IPS-NIHi7 (cell line): Measurements from ENCODE around the gene LAMB4.

ENCODE experiments used
- DNase-seq: peaks from one replicate; pipeline ENCODE4 v3.0.0; 2012; ENCODE audit warnings: mixed read lengths; ENCODE audit errors: extremely low spot score

LAMB4 gene

DNA sequence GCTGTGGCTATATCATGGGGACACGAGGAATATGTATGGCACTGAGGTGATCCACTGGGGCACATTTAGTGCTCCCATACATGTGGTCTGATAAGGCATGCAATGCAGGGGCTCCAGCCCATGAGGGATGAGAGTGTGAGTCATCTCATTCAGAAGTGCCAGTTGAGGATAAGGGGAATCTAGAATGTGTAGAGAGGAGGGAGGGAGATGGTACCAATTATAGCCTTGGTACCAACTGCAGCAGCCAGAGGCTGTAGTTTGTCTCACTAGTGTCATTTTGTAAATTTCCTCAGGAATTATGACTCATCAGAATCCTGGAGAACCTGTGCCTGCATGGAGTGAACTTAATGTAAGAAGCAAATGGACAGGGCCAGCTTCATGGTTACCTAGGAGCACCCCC, 46.2 kb downstream of the LAMB4 start:
- no peak for DNase-seq

DNA sequence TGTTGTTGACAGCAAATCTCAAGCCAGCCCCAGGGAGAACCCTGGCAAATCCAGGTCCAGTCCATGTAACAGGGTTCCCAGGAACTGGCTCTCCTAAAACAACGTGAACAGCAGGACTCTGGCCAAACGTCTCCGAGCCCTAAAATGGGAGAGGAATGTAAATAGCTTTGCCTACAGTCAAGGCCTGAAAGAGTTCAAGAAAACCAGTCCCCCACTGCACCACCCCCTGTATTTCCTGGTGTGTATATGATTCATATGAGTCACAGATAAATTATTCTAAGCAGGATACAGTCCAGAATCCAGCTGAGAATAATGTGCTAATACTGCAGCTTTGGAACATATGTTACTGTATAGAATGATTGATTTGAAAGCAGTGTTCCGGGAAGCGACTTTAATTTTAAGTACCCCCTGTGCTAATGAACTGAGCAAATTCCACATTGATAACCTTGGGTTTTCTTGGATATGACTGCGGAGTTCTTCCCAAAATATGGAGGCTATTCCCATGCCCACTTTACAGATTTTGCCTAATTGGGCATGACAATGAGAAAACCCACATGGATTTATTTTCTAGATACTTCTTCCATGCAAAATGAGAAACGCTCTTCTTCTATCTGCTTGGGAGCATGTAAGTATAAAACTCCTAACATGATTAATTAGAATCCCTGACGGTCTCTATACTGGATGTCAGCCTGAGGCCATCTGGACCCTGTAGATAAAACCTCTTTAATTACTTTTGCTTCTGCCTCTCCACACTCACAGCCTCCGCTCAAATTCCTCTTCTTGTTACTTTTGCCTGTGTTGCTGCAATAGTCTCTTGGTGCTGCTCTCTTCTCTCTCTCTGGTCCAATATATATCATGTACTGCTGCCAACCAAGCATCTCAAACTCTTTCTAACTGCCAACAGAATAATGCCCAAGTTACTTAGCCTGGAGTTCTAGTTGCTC, 50.2 kb downstream of the LAMB4 start:
- DNase-seq = no peak

DNA sequence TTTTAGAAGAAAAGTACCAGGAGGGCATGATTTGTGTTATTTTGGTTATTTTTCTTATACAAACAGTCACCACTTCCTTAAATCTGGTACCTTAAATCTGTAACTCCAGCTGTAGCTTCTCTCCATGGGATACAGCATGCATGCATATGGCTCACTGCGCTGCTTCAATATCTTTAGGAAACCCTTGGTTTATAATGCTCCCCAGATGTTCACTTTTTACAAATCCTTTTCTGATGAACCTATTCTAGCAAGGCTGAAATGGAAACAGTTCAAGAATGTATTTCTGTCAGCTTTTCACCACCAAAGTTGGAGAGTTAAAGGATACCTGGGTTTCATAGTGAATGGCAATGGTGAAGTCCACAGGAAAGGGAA, 50.9 kb downstream of the LAMB4 start:
- no peak for DNase-seq

DNA sequence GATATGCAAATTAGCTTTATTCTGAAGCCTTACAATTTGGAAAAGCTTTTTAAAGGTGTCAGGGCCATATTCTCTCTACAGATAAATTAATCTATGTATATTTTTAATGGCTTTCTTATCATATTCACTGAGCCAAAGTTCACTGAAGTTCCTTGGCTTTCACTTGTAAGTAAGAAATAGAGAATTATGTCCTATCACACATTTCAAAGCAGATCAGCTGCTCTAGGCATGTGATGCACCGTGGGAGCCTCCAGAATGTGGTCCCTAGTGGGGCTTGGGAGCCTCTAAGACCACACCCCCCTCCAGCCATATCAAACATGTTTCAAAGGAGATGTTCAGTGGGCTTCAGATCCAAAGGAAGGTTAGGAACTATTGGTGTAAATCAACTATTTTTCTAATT, 51.5 kb downstream of the LAMB4 start:
- no peak for DNase-seq

DNA sequence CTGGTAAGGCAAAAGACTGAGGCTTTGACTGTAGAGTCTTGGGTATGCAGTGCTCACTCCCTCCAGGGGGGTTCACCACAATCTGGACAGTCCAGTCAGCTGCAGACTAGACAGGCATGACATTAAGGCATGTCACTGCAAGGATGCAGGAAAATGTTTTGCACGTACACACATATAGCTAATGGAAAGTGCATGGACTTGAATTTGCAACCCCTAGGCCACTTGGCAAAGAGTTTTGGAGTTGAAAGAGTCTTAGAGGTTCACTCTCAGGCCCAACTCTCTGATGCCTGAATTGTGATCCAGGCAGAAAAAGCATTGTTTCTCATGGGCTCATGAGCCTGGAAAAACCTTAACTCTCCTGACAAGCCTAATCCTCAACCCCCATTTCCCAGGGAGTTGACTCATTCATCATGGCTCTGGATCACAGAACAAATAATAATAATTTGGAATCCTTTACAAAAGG, 51.9 kb downstream of the LAMB4 start:
- DNase-seq = no peak

DNA sequence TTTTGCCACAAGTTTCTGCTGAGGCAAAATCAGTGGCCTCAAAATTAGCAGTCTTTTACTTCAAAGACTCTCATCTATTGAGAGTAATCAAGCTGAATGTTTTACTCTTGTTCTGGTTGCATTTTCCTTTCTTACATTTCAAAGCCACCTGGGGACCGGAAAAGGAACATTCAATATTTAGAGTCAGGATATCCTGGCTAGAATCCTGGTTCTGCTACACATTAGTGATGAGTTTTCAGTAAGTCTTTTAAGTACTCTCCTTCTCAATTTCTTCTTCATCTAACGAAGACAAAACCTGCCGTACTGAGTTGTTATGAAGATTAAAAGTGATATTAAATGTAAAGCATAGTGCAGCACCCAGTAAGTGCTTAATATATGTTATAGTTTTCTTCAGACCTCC, 52.5 kb downstream of the LAMB4 start:
- no peak for DNase-seq

DNA sequence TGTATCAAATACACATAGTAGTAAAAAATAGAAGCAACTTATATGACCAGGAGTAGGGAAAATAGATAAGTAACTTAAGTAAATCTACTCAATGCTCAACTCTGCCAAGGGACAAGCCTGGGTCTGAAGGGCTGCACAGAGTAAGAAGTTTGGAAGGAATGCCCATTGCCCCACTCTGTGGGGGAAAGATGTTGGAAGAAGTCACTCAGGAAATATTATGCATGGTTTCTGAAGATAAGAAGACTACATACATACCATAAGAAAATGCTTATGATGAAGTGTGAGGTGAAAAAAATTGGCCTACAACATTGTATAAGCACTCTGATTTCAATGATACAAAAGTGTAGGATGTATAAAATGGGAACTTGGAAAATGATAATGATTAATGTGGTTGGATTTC, 54.0 kb downstream of the LAMB4 start:
- DNase-seq = no peak

DNA sequence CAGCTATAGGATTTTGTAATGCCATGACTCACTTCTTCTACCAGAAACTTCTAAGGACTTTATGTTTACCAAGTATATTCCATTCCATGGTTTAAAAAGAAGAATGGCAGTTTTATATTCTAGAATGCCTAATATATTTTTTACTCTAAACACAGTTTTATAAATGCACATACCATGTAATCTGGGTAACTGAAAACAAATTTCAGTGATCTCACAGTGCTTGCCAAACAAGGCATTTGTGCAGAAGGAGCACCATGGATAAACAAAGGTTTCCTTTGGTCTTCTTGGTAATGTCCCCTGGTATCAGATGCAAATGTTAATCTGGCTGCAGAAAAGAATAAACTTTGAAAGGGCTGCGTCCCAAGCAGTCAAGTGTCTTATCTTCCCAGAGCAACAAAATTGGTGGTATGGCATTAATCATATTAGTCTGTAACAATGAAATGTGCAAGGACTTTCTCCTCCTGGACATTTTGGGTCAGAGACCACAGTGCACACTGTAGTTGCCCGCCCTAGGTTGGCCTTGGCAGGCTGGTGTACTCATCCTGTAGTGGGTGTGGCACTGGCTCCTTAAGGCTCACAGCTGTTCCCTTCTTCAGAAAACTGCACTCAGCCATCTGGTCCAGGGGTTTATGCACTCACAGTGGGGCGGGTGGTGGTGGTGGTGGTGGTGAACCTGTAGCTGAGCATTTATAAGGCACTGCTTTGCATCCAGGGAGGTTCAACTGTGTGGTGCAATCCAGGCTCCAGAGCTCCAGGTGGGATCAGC, 56.7 kb downstream of the LAMB4 start:
- no peak for DNase-seq

DNA sequence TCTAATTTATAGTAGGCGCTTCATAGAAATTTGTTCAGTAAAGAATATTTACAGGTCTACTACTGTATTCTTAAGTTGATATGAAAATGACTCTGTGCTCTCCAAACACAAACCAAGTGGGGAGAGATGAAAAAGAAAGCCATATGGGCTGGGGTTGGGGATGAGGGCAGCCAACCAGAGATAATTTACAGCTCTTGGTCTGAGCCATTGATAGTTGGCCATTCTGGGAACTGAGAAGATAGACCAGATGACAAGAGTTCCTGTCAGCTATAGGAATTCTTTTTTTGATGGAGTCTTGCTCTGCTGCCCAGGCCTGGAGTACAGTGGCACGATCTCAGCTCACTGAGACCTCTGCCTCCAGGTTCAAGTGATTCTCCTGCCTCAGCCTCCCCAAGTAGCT, 57.4 kb downstream of the LAMB4 start:
- no peak for DNase-seq

DNA sequence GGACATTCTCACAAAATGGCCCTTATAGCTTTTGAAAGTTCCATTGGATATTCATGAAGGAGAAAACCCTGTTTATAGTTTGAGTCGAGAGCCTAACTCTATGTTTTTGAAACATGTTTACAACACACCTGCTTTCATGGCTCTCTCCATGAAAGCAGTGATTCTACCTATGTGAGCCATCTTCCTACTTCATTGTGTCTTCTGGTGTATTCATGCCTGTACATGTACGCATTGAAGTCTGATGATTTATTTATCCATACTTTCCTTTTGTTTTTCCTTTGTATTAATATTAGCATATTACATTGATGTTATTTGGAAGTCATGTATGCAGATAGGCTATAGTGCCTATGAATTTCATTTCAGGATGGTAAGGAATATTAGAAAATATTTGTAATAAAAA, 58.0 kb downstream of the LAMB4 start:
- no peak for DNase-seq

DNA sequence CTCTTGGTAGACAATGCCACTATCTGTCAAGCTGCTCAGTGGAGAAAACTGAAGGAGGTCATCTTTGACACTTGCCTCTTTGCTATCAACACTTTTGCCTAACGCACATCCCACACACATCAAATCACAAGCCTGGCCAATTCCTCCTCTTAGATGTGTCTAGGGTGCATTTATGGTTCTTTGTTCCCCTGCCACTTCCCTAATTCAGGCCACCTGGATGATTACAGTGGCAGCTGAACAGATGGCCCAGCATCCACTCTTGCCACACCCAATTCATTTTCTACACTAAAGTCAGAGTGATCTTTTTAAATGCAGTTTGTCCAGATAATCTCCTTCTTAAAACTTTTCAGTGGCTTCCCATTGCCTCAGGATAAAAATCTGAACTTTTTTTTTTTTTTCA, 58.6 kb downstream of the LAMB4 start:
- no peak for DNase-seq

DNA sequence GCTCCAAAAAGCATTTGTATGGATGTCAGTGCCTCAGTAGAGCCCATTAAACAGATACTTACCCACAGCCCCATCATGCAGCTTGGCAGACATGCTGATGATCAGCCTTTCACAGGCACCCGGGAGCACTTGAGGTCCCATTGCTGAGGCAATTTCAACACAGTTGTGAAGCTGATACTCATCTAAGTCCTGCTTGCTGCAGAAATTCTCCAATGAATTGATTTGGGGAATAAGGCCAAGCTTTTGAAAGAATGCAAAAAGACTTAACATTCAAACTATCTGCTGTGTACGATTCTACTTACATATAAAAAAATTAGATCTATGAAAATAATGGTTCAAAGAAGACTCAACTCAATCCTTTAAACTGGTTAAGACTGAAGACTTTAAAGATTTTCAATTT, 60.5 kb downstream of the LAMB4 start:
- no peak for DNase-seq

DNA sequence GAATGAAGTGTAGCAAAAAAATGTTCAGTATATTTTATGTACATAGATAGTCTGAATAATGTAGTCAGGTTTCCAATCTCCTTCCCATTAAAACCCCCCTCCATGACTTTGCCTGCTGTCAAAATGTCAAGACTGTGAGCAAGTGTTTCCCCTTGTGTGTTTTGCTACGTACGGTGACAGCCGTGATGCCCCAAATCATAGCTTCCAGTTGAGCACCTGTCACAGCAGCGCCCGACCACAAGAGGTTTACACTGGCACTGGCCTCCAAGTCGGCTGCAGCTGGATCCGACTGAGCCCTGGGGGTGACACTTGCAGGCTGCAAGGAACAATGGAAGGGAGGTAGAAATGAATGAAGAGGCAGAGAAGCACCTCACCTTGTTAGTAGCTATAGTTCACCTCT, 62.3 kb downstream of the LAMB4 start:
- no peak for DNase-seq

DNA sequence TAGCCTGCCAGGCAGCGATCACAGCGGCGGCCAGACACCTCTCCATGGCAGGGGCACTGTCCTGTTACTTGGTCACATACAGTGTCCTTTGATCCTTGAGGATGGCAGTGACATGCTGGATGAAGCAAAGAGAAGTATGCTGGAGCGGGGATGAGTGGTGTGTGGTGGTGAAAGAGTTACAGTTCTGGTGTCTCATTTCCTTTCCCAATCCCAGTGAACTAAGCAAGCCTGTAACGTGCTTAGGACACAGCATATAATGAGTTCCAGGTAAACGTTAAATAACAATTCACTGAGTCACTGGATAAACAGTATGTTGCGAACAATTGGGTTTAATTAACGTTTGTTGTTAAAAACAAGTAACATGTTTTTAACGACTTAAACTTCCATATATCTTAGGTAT, 63.7 kb downstream of the LAMB4 start:
- DNase-seq = no peak

DNA sequence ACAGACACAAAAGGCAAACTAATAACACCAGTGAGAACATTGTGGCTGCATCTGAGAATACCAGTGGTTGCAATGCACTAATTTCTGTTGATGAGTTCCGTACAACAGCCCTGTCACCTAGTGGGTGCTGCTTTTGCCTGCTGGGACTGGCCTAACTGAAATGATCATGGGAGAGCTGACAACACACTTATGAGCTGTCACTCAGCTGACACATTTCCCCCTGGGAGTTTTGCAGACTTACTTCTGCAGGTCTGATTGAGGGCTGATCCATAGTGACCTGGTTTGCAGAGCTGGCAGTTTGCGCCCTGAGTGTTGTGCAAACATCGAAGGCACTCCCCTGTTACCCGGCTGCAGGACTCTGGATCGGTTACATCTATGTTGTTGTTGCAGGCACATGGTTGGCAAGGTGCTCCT, 66.6 kb downstream of the LAMB4 start:
- DNase-seq = no peak

DNA sequence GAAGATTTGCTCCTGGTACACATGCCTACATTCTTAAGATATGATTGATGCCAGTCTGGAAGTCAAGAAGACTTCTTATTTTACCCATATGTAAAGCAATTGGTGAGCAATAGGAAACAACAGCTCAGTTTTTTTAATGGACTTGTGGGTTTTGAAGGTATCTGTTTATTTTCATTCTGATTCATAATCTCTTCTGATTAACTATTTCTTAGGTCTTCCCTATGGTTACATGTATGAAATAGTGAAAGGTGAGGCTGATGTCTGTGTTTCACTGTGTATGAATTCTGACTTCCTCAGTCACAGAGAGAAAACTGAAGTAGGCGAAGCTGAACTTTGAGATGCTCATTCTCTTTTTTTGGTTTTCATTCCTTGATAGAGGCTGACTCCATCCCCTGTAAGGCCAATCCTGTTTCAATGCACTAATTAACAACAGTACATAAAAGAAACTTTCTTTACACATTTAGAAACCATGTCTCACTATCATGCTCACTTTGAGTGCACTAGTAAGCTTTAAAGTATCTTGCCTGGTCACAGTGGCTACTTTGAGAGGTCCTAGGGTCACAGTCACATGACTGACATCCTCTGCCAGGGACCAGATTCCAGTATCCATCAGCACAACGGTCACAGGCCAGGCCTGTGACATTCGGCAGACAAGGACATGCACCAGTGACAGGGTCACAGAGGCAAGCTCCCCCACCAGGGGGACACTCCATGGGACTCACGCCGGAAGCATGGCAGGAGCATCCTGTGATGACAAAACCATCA, 67.7 kb downstream of the LAMB4 start:
- no peak for DNase-seq

DNA sequence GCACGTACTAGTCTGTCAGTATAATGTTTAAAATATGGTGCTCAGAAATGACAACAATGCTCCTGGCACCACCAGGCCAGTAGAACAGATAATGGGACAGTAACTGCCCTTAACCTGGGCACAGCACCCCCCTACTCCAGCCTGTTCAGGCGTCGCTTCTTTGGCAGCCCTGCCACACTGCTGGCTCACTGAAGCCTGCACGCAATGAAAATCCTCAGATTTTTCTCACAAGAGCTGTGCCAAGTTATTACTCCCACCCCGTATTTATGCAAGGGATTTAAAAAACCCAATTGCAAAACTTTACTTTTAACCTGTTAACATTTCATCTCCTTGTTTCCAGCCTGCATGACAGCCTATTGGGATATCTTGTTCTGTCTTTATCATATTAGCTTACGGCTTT, 70.6 kb downstream of the LAMB4 start:
- DNase-seq = no peak

DNA sequence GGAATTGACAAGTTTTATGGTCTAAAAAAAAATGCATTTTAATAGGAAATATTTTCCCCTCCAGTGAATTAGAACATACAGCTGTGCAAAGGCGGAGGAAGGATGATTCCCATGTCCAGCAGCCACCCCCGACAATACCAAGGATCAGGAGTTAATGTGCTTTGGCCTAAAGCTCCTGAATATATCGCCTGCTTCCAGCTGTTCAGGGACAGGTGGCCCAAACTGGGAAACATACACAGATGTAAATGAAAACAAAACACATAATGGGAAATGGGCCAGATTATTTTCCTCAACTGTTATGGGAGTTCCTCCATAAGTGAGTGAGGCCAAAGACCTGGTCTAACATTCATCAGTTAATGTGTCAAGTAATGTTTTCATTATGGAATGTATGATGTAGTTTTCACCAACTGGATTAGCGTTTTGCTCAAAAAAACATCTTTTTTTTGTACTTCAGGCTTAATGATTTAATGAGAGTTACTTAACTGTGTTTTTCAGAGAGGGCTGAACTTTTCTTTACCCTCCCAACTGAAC, 72.1 kb downstream of the LAMB4 start:
- no peak for DNase-seq

DNA sequence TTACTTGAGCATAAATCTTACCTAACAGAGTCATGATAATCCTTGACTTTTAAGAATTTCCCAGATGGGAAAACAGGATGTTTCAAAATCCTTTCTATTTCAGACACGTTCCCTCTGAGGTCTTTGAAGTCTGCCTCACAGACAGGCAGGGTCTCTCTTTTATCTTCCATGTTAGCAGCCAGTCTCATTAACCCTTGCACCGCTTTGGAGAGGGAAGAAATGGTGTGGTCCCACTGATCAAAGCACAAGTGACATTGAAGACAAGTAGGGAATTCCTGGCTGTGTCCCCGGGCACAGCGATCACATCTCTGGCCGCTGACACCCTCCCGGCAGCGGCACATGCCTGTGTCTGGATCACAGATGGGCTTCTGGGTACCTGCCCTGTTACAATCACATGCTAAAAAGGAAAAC, 74.5 kb downstream of the LAMB4 start:
- DNase-seq = no peak

DNA sequence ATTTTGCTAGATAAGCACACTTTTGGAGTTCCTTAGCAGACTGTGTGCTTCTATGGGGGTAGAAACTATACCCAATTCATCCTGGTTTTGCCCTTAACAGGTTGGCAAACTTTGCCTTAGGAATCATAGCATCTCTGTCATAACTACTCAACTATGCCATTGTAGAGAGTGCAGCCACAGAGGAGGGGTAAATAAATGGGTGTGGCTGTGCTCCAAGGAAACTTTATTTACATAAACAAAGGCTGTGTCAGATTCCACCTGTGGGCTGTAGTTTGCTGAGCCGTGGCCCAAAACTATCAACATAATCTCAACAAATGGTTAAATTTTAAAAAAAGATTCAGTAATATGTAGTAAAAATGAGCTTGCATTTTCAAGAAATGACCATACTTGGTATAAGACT, 75.6 kb downstream of the LAMB4 start:
- DNase-seq = no peak

DNA sequence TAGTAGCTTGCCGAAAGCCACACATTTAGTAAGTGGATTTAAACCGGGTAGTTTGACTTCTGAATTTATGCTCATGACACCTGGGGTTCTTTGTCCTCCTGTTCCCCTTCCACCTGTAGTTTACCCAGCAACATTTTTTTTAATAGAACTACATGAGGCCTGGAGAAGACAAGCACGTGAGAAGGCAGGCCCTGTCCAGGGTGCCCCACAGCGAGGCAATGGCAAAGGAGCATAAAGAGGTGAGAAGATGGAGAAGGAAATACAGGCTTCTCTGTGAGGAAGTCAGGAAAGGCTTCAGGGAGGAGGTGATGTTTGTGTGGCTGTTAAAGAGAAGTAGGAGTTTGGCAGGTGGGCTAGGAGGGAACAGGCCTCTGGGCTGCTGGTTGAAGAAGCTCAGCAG, 76.9 kb downstream of the LAMB4 start:
- no peak for DNase-seq

DNA sequence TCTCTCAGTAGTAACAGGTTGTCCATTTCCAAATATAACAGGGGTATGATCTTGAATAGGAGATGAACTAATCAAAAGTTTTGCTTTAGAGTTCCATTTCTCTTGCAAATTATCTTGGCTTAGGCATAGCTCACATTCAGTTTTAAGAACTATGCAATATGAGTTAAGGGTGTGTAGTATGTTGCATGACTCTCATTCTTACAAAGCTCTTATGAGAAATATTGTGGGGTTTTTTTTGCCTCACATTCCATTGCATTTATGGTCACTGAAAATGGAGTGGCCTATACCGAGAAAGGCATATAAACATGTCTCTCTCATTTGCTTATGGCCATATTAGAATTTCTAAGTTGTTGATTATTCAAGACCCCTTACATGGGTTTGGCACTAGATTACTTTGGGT, 78.7 kb downstream of the LAMB4 start:
- DNase-seq = no peak
